ENCODE measurements around the gene CSN1S1.

DNA sequence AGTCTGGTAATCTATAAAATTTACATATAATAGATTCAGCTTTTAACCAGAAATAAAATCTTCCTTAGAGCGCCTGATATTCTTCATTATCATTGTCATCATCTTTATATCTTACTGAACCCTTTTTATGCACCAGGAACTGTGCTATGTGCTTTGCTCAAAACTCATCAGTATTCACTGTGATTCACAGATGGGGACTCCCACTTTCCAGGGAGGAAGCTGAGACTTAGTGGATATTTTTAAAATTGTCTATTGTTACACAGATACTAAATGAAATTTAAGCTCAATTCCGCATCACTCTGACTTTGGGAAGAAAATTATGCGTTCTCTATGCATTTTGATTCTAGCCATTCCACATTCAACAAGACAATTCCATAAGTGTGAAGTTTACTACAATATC is 36.1 kb upstream of the CSN1S1 start:
- TF ChIP-seq POLR2A (IDR thresholded peaks at IDR 0.05) = no peak
- TF ChIP-seq, protein P1, sequence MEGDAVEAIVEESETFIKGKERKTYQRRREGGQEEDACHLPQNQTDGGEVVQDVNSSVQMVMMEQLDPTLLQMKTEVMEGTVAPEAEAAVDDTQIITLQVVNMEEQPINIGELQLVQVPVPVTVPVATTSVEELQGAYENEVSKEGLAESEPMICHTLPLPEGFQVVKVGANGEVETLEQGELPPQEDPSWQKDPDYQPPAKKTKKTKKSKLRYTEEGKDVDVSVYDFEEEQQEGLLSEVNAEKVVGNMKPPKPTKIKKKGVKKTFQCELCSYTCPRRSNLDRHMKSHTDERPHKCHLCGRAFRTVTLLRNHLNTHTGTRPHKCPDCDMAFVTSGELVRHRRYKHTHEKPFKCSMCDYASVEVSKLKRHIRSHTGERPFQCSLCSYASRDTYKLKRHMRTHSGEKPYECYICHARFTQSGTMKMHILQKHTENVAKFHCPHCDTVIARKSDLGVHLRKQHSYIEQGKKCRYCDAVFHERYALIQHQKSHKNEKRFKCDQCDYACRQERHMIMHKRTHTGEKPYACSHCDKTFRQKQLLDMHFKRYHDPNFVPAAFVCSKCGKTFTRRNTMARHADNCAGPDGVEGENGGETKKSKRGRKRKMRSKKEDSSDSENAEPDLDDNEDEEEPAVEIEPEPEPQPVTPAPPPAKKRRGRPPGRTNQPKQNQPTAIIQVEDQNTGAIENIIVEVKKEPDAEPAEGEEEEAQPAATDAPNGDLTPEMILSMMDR (IDR thresholded peaks at IDR 0.05 in 4 of 5, conservative IDR thresholded peaks at IDR 0.05 in 1 of 5) = no peak
